ENCODE data around the gene URB1. TPM values are rescaled to one million over a fixed set of nuclear protein-coding genes. Genes with fewer than 3 reads are reported as not detected.

Gene URB1
- total RNA-seq, 8 experiments from 2014 or later, result 6.5 to 40.6 (median 17.0) TPM

- no peak overlapping the region for H3K27ac ChIP-seq
- no peak overlapping the region for H3K4me3 ChIP-seq
- no peaks in the 10 kb centered on the region for H3K4me1 ChIP-seq (replicated peaks in 1 of 2)
- in situ Hi-C loops (cut with MboI; ENCODE audit: low pct_unique_long_range_greater_than_20kb in 2 of 9, low sequenced_read_pairs in 9 of 9, unreplicated experiment in 9 of 9), result no loop called here
- 20 to 94% (median 79%) methylated on average over 1 to 6 of the region's 7 CpGs; no CpG with 5 or more reads in 1 of the 10 experiments for WGBS, 10 experiments
- peak in 6 of 8 experiments; percentile 69 to 94 (median 90) for ATAC-seq (replicated peaks in 6 of 8)
Measured at GRCh38 chr21:32364387-32364786, 28.4 kb downstream of the URB1 start.

- in situ Hi-C loops (cut with MboI; ENCODE audit: low pct_unique_long_range_greater_than_20kb in 2 of 9, low sequenced_read_pairs in 9 of 9, unreplicated experiment in 9 of 9), result no loop called here
- Histone ChIP-seq H3K27ac (no peak overlapping the region), H3K4me3 (no peak overlapping the region), H3K4me1 (replicated peaks in 1 of 2) (no peaks in the 10 kb centered on the region)
- 75 to 100% (median 90%) methylated on average over 2 to 5 of the region's 5 CpGs; no CpG with 5 or more reads in 3 of the 10 experiments for WGBS, 10 experiments
- no peak for ATAC-seq (replicated peaks in 6 of 8)
Measured at GRCh38 chr21:32360401-32360975, 32.3 kb downstream of the URB1 start.

GRCh38 chr21:32359719-32360260 lies 33.0 kb downstream of the URB1 start:
- H3K4me3 ChIP-seq, result no peak overlapping the region
- in situ Hi-C loops (cut with MboI; ENCODE audit: low pct_unique_long_range_greater_than_20kb in 2 of 9, low sequenced_read_pairs in 9 of 9, unreplicated experiment in 9 of 9), result no loop called here
- peak in 1 of 8 experiments; percentile 11 for ATAC-seq (replicated peaks in 6 of 8)
- H3K27ac ChIP-seq, result no peak overlapping the region
- 0 to 100% (median 80%) methylated on average over 1 to 3 of the region's 7 CpGs; no CpG with 5 or more reads in 3 of the 10 experiments for WGBS, 10 experiments
- no peaks in the 10 kb centered on the region for H3K4me1 ChIP-seq (replicated peaks in 1 of 2)

GRCh38 chr21:32356874-32357395 lies 35.9 kb downstream of the URB1 start:
- in situ Hi-C loops (cut with MboI; ENCODE audit: low pct_unique_long_range_greater_than_20kb in 2 of 9, low sequenced_read_pairs in 9 of 9, unreplicated experiment in 9 of 9), result no loop called here
- H3K27ac ChIP-seq, result no peak overlapping the region
- WGBS, 10 experiments, result 40 to 100% (median 88%) methylated on average over 1 of the region's 1 CpG; no CpG with 5 or more reads in 3 of the 10 experiments
- H3K4me3 ChIP-seq, result no peak overlapping the region
- H3K4me1 ChIP-seq (replicated peaks in 1 of 2), result no peaks in the 10 kb centered on the region
- ATAC-seq (replicated peaks in 6 of 8), result no peak

GRCh38 chr21:32353002-32353711 lies 39.7 kb downstream of the URB1 start:
- Histone ChIP-seq H3K4me1 (replicated peaks in 1 of 2) (no peaks in the 10 kb centered on the region), H3K4me3 (no peak overlapping the region), H3K27ac (no peak overlapping the region)
- in situ Hi-C loops (cut with MboI; ENCODE audit: low pct_unique_long_range_greater_than_20kb in 2 of 9, low sequenced_read_pairs in 9 of 9, unreplicated experiment in 9 of 9), result no loop called here
- 82 to 100% (median 100%) methylated on average over 1 to 6 of the region's 8 CpGs; no CpG with 5 or more reads in 1 of the 10 experiments for WGBS, 10 experiments
- ATAC-seq (replicated peaks in 6 of 8), result no peak

GRCh38 chr21:32352526-32352925 lies 40.3 kb downstream of the URB1 start:
- H3K4me3 ChIP-seq, result no peak overlapping the region
- no peaks in the 10 kb centered on the region for H3K4me1 ChIP-seq (replicated peaks in 1 of 2)
- ATAC-seq (replicated peaks in 6 of 8), result no peak
- WGBS, 10 experiments, result 83 to 95% (median 91%) methylated on average over 3 to 4 of the region's 7 CpGs; no CpG with 5 or more reads in 7 of the 10 experiments
- in situ Hi-C loops (cut with MboI; ENCODE audit: low pct_unique_long_range_greater_than_20kb in 2 of 9, low sequenced_read_pairs in 9 of 9, unreplicated experiment in 9 of 9), result no loop called here
- no peak overlapping the region for H3K27ac ChIP-seq

- peak in 3 of 8 experiments; percentile 83 to 99 (median 98) for ATAC-seq (replicated peaks in 6 of 8)
- Histone ChIP-seq H3K4me3 (no peak overlapping the region), H3K4me1 (replicated peaks in 1 of 2) (no peaks in the 10 kb centered on the region), H3K27ac (no peak overlapping the region)
- in situ Hi-C loops (cut with MboI; ENCODE audit: low pct_unique_long_range_greater_than_20kb in 2 of 9, low sequenced_read_pairs in 9 of 9, unreplicated experiment in 9 of 9), result no loop called here
- WGBS, 10 experiments, result 32 to 100% (median 84%) methylated on average over 1 to 4 of the region's 6 CpGs; no CpG with 5 or more reads in 5 of the 10 experiments
Measured at GRCh38 chr21:32351428-32351827, 41.4 kb downstream of the URB1 start.

- Histone ChIP-seq H3K4me1 (replicated peaks in 1 of 2) (no peaks in the 10 kb centered on the region), H3K27ac (no peak overlapping the region), H3K4me3 (no peak overlapping the region)
- in situ Hi-C loops (cut with MboI; ENCODE audit: low pct_unique_long_range_greater_than_20kb in 2 of 9, low sequenced_read_pairs in 9 of 9, unreplicated experiment in 9 of 9), result no loop called here
- no peak for ATAC-seq (replicated peaks in 6 of 8)
- 60 to 100% (median 93%) methylated on average over 1 to 10 of the region's 13 CpGs; no CpG with 5 or more reads in 4 of the 10 experiments for WGBS, 10 experiments
Measured at GRCh38 chr21:32350981-32351380, 41.8 kb downstream of the URB1 start.

- 85 to 100% (median 100%) methylated on average over 1 to 7 of the region's 16 CpGs; no CpG with 5 or more reads in 3 of the 10 experiments for WGBS, 10 experiments
- in situ Hi-C loops (cut with MboI; ENCODE audit: low pct_unique_long_range_greater_than_20kb in 2 of 9, low sequenced_read_pairs in 9 of 9, unreplicated experiment in 9 of 9), result no loop called here
Measured at GRCh38 chr21:32350211-32350980, 42.4 kb downstream of the URB1 start.

GRCh38 chr21:32349333-32349944 lies 43.4 kb downstream of the URB1 start:
- no peaks in the 10 kb centered on the region for H3K4me1 ChIP-seq (replicated peaks in 1 of 2)
- 93 to 100% (median 95%) methylated on average over 1 to 13 of the region's 16 CpGs; no CpG with 5 or more reads in 4 of the 10 experiments for WGBS, 10 experiments
- no peak for ATAC-seq (replicated peaks in 6 of 8)
- in situ Hi-C loops (cut with MboI; ENCODE audit: low pct_unique_long_range_greater_than_20kb in 2 of 9, low sequenced_read_pairs in 9 of 9, unreplicated experiment in 9 of 9), result no loop called here
- no peak overlapping the region for H3K27ac ChIP-seq
- H3K4me3 ChIP-seq, result no peak overlapping the region

More at GRCh38 chr21:32350211-32350980, 42.4 kb downstream of the URB1 start:
- H3K27ac ChIP-seq, result no peak overlapping the region
- H3K4me1 ChIP-seq (replicated peaks in 1 of 2), result no peaks in the 10 kb centered on the region
- H3K4me3 ChIP-seq, result no peak overlapping the region
- no peak for ATAC-seq (replicated peaks in 6 of 8)

GRCh38 chr21:32348604-32349332 lies 44.0 kb downstream of the URB1 start:
- in situ Hi-C loops (cut with MboI; ENCODE audit: low pct_unique_long_range_greater_than_20kb in 2 of 9, low sequenced_read_pairs in 9 of 9, unreplicated experiment in 9 of 9), result no loop called here
- no peak overlapping the region for H3K27ac ChIP-seq
- 90 to 100% (median 94%) methylated on average over 1 to 7 of the region's 9 CpGs; no CpG with 5 or more reads in 1 of the 10 experiments for WGBS, 10 experiments
- ATAC-seq (replicated peaks in 6 of 8), result no peak
- H3K4me3 ChIP-seq, result no peak overlapping the region
- no peaks in the 10 kb centered on the region for H3K4me1 ChIP-seq (replicated peaks in 1 of 2)

GRCh38 chr21:32347977-32348376 lies 44.8 kb downstream of the URB1 start:
- in situ Hi-C loops (cut with MboI; ENCODE audit: low pct_unique_long_range_greater_than_20kb in 2 of 9, low sequenced_read_pairs in 9 of 9, unreplicated experiment in 9 of 9), result no loop called here
- Histone ChIP-seq H3K27ac (no peak overlapping the region), H3K4me1 (replicated peaks in 1 of 2) (no peaks in the 10 kb centered on the region), H3K4me3 (no peak overlapping the region)
- WGBS, 10 experiments, result 79 to 100% (median 92%) methylated on average over 3 to 8 of the region's 11 CpGs; no CpG with 5 or more reads in 5 of the 10 experiments
- ATAC-seq (replicated peaks in 6 of 8), result no peak

Measured in motor neuron (in vitro differentiated cells).